Measurements from ENCODE around the gene SAMMSON.

- TF ChIP-seq CTCF (optimal IDR thresholded peaks at IDR 0.05 in 1 of 3, IDR thresholded peaks at IDR 0.05 in 1 of 3, conservative IDR thresholded peaks at IDR 0.05 in 1 of 3; ENCODE audit: extremely low read depth in 1 of 3, insufficient read depth in 2 of 3, low read length in 3 of 3): no peak
- no peak for TF ChIP-seq EZH2 (IDR thresholded peaks at IDR 0.05; ENCODE audit: low read length)
Observed at GRCh38 chr3:70114431-70114830, 114.9 kb downstream of the SAMMSON start.

Data from keratinocyte (primary cell).